ENCODE measurements around the gene SLC23A2. TPM values are rescaled to one million over a fixed set of nuclear protein-coding genes. Genes with fewer than 3 reads are reported as not detected.

Gene SLC23A2
- total RNA-seq, 4 donors from 2014 or later, result 5.0 to 11.6 (median 7.9) TPM

DNA sequence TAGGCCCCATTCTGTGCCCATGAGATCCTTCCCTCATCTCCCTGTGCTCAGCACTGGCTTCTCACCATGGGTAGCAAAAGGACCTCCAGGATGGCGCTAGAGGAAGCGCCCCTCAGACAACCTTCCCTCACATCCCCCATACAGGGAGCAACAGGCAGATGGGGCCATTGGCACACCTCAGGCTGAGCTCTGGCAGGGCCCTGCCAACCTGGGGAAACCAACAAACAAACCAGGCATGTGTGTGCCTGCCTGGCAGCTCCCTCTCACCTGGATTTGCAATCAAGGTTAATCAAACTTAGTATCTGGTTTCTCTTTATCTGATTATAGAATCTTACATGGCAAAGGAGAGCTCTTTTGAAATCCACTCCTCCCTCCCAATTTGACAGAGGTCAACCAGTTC lies 134.9 kb downstream of the SLC23A2 start:
- intact Hi-C loops (cut with DNase I; ENCODE audit: low total_unique reads) (no loop called here), in situ Hi-C loops (cut with MboI; ENCODE audit: low pct_ligation_motif_present in 1 of 4, low pct_unique_long_range_greater_than_20kb in 1 of 4, low sequenced_read_pairs in 3 of 4) (no loop called here)
- peaks cover 0 to 4% (median 0%) of the 10 kb centered on the region in 4 donors for H3K36me3 ChIP-seq
- no peaks in the 10 kb centered on the region for H3K4me1 ChIP-seq
- TF ChIP-seq EP300 (IDR thresholded peaks at IDR 0.05; ENCODE audit: low read depth), result no peak
- TF ChIP-seq, protein P1, sequence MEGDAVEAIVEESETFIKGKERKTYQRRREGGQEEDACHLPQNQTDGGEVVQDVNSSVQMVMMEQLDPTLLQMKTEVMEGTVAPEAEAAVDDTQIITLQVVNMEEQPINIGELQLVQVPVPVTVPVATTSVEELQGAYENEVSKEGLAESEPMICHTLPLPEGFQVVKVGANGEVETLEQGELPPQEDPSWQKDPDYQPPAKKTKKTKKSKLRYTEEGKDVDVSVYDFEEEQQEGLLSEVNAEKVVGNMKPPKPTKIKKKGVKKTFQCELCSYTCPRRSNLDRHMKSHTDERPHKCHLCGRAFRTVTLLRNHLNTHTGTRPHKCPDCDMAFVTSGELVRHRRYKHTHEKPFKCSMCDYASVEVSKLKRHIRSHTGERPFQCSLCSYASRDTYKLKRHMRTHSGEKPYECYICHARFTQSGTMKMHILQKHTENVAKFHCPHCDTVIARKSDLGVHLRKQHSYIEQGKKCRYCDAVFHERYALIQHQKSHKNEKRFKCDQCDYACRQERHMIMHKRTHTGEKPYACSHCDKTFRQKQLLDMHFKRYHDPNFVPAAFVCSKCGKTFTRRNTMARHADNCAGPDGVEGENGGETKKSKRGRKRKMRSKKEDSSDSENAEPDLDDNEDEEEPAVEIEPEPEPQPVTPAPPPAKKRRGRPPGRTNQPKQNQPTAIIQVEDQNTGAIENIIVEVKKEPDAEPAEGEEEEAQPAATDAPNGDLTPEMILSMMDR (IDR thresholded peaks at IDR 0.05), result no peak
- no peak for TF ChIP-seq POLR2AphosphoS5 (IDR thresholded peaks at IDR 0.05)
- TF ChIP-seq POLR2A (IDR thresholded peaks at IDR 0.05), result no peak
- no peak overlapping the region for H3K4me3 ChIP-seq
- 100% methylated on average over 2 of the region's 2 CpGs; no CpG with 5 or more reads in 1 of the 2 donors for WGBS, 2 donors (ENCODE audit: low coverage in 1 of 2)
- H3K27ac ChIP-seq, result no peak overlapping the region
- H3K27me3 ChIP-seq, result no peaks in the 10 kb centered on the region
- no peaks in the 10 kb centered on the region for H3K9me3 ChIP-seq
- DNase-seq, result no peak

DNA sequence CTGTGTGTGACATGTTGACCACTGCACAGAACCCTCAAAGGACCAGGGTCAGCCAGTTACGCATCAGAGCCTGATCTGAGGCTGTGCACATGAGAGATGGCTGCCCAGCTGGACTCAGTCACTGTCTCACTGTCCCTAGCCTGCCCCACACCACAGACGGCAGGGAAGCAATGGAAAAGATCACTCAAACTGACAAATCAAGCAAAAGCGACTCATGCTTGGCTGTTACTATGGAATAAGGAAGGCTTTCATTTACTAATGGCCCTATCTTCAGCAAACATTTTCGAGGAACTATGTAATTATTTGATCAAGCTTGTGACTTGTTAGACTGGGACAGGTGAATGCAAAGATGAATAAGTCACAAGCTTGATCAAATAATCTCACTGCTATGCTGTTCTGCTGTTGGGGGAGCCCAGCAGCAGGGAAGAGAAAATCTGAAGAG lies 137.0 kb downstream of the SLC23A2 start:
- TF ChIP-seq, protein P1 (IDR thresholded peaks at IDR 0.05), result no peak
- TF ChIP-seq POLR2A (IDR thresholded peaks at IDR 0.05) (no peak), EP300 (IDR thresholded peaks at IDR 0.05; ENCODE audit: low read depth) (no peak)
- in situ Hi-C loops (cut with MboI; ENCODE audit: low pct_ligation_motif_present in 1 of 4, low pct_unique_long_range_greater_than_20kb in 1 of 4, low sequenced_read_pairs in 3 of 4), result no loop called here
- no peak for DNase-seq
- peaks cover 0 to 11% (median 4%) of the 10 kb centered on the region in 4 donors for H3K36me3 ChIP-seq
- no peaks in the 10 kb centered on the region for H3K4me1 ChIP-seq
- H3K27ac ChIP-seq, result no peak overlapping the region
- 71 to 80% methylated on average over 4 of the region's 4 CpGs for WGBS, 2 donors (ENCODE audit: low coverage in 1 of 2)
- intact Hi-C loops (cut with DNase I; ENCODE audit: low total_unique reads), result no loop called here
- H3K27me3 ChIP-seq, result no peaks in the 10 kb centered on the region
- no peaks in the 10 kb centered on the region for H3K9me3 ChIP-seq
- no peak overlapping the region for H3K4me3 ChIP-seq

DNA sequence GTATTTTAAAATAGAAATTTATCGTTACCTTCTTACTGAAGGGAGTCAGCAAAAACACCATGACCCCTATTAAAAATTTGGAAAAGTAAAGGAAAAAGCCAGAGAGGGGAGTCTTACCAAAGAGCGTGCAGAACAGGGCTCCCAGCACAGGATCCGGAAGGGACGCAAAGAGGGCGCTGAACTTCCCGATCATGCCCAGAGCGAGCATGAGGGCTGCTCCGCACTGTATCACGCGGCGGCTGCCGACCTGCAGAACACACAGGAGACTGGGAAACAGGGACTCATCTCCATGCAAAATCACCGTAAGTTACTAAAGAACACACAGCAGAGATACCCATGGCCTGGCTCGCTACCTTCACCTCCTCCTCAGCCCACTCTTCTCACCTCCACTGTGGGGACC lies 138.6 kb downstream of the SLC23A2 start:
- in situ Hi-C loops (cut with MboI; ENCODE audit: low pct_ligation_motif_present in 1 of 4, low pct_unique_long_range_greater_than_20kb in 1 of 4, low sequenced_read_pairs in 3 of 4), result no loop called here

DNA sequence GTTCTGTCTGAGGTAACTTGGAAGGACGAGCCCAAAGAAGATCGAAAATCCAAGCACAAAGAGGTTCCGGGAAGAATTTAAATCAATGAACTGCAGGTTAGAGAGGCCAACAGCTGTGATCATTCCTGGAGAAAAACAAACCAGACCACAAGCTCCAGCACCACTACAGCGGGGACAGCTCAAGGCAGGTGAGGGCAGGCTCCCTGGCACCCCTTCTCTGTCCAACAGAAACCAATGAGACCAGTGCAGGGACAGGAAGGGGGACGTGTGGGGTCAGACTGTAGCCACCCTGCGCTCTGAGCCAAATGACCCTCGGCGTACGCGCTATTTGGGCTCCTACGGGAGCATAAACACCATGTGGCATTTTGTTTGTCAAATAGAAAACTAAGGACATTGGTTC lies 139.3 kb downstream of the SLC23A2 start:
- TF ChIP-seq EP300 (IDR thresholded peaks at IDR 0.05; ENCODE audit: low read depth) (no peak), POLR2A (IDR thresholded peaks at IDR 0.05) (no peak), POLR2AphosphoS5 (IDR thresholded peaks at IDR 0.05) (no peak)
- TF ChIP-seq, protein P1 (IDR thresholded peaks at IDR 0.05), result no peak
- 91 to 92% methylated on average over 8 to 11 of the region's 11 CpGs for WGBS, 2 donors (ENCODE audit: low coverage in 1 of 2)
- no peak for DNase-seq
- H3K27me3 ChIP-seq, result no peaks in the 10 kb centered on the region
- H3K4me1 ChIP-seq, result no peaks in the 10 kb centered on the region
- H3K4me3 ChIP-seq, result no peak overlapping the region
- in situ Hi-C loops (cut with MboI; ENCODE audit: low pct_ligation_motif_present in 1 of 4, low pct_unique_long_range_greater_than_20kb in 1 of 4, low sequenced_read_pairs in 3 of 4), result no loop called here
- intact Hi-C loops (cut with DNase I; ENCODE audit: low total_unique reads), result no loop called here
- no peaks in the 10 kb centered on the region for H3K9me3 ChIP-seq
- peaks cover 0 to 21% (median 5%) of the 10 kb centered on the region in 4 donors for H3K36me3 ChIP-seq
- H3K27ac ChIP-seq, result no peak overlapping the region

More for the DNA sequence above, 138.6 kb downstream of the SLC23A2 start:
- no peak overlapping the region for H3K4me3 ChIP-seq
- TF ChIP-seq POLR2A (IDR thresholded peaks at IDR 0.05), result no peak
- TF ChIP-seq, protein P1 (IDR thresholded peaks at IDR 0.05), result no peak
- no peak for TF ChIP-seq EP300 (IDR thresholded peaks at IDR 0.05; ENCODE audit: low read depth)
- no peak for TF ChIP-seq POLR2AphosphoS5 (IDR thresholded peaks at IDR 0.05)
- no peaks in the 10 kb centered on the region for H3K9me3 ChIP-seq
- H3K4me1 ChIP-seq, result no peaks in the 10 kb centered on the region
- H3K36me3 ChIP-seq, result peaks cover 0 to 21% (median 5%) of the 10 kb centered on the region in 4 donors
- no peak for DNase-seq
- 96 to 98% methylated on average over 5 to 14 of the region's 14 CpGs for WGBS, 2 donors (ENCODE audit: low coverage in 1 of 2)
- intact Hi-C loops (cut with DNase I; ENCODE audit: low total_unique reads), result loop anchor here (1.0 kb wide), 1 partner anchor 48 kb away; no protein-coding TSS in a partner anchor
- no peaks in the 10 kb centered on the region for H3K27me3 ChIP-seq
- H3K27ac ChIP-seq, result no peak overlapping the region
